Keratinocyte (primary cell): ENCODE measurements around the gene NUMBL. TPM values are rescaled to one million over a fixed set of nuclear protein-coding genes. Genes with fewer than 3 reads are reported as not detected.

Source experiments
- DNase-seq: peaks from one replicate; pipeline ENCODE4 v3.0.0-alpha.2; 2011; ENCODE audit warnings: low read depth, missing footprints, low spot score
- FAIRE-seq: peaks from 2 replicates; lab custom pipeline; 2011; peaks lifted over from hg19 to GRCh38; lab: Jason Lieb, UNC
- H2AFZ ChIP-seq: 2 replicates; pipeline ENCODE4 v1.6.0; 2012; ENCODE audit warnings: low read length, control low read depth, inconsistent platforms; ENCODE audit not compliant: control insufficient read depth
- H3K27ac ChIP-seq: 2 replicates; pipeline ENCODE4 v1.5.1; 2011; ENCODE audit warnings: low read length; ENCODE audit not compliant: control insufficient read depth, insufficient read depth
- H3K27me3 ChIP-seq: 3 replicates; pipeline ENCODE4 v1.6.0; 2011; ENCODE audit warnings: low read length; ENCODE audit not compliant: control insufficient read depth, insufficient read depth; ENCODE audit errors: extremely low read depth
- H3K36me3 ChIP-seq, 2 experiments: 2 replicates in 1 of 2; 3 replicates in 1 of 2; pipeline ENCODE4 v1.5.1; 2011; ENCODE audit warnings: low read length in 2 of 2, mild to moderate bottlenecking in 1 of 2; ENCODE audit not compliant: control insufficient read depth in 2 of 2, insufficient read depth in 2 of 2; ENCODE audit errors: extremely low read depth in 1 of 2
- H3K4me1 ChIP-seq: 3 replicates; pipeline ENCODE4 v1.5.1; 2011; ENCODE audit warnings: low read length; ENCODE audit not compliant: control insufficient read depth, insufficient read depth; ENCODE audit errors: extremely low read depth
- H3K4me2 ChIP-seq: 3 replicates; pipeline ENCODE4 v1.6.0; 2011; ENCODE audit warnings: low read depth, low read length; ENCODE audit not compliant: control insufficient read depth, insufficient read depth; ENCODE audit errors: extremely low read depth
- H3K4me3 ChIP-seq, 3 experiments: fragments of 200-600 bp in 1 of 3; sonication (generic) in 1 of 3; 2 replicates in 2 of 3; 3 replicates in 1 of 3; pipeline ENCODE4 v1.5.1; 2011 to 2016; ENCODE audit warnings: low read length in 3 of 3, mild to moderate bottlenecking in 3 of 3, control low read depth in 2 of 3, inconsistent platforms in 1 of 3, low read depth in 1 of 3, mixed read lengths in 1 of 3, mixed run types in 1 of 3, moderate library complexity in 1 of 3; ENCODE audit not compliant: control insufficient read depth in 2 of 3, insufficient read depth in 2 of 3; ENCODE audit errors: extremely low read depth in 1 of 3
- H3K79me2 ChIP-seq: 2 replicates; pipeline ENCODE4 v1.6.0; 2012; ENCODE audit warnings: low read length; ENCODE audit not compliant: control insufficient read depth, insufficient read depth
- H3K9ac ChIP-seq: 3 replicates; pipeline ENCODE4 v1.6.0; 2011; ENCODE audit warnings: low read length; ENCODE audit not compliant: control insufficient read depth, insufficient read depth; ENCODE audit errors: extremely low read depth
- H3K9me1 ChIP-seq: 3 replicates; pipeline ENCODE4 v1.6.0; 2011; ENCODE audit warnings: low read length; ENCODE audit not compliant: control insufficient read depth, insufficient read depth; ENCODE audit errors: extremely low read depth
- H3K9me3 ChIP-seq: 2 replicates; pipeline ENCODE4 v1.5.1; 2012; ENCODE audit warnings: low read depth, low read length; ENCODE audit not compliant: control insufficient read depth
- H4K20me1 ChIP-seq: 3 replicates; pipeline ENCODE4 v1.6.0; 2011; ENCODE audit warnings: low read length; ENCODE audit not compliant: control insufficient read depth, insufficient read depth; ENCODE audit errors: extremely low read depth
- EZH2 ChIP-seq: IDR thresholded peaks from one replicate; pipeline ENCODE4 v1.6.1; 2012; ENCODE audit warnings: inconsistent platforms, mild to moderate bottlenecking, low read length, moderate library complexity
- dilution Hi-C: fragments of 300-500 bp; cut with MboI; formaldehyde crosslinking; loops from one replicate; pipeline ENCODE4 v1.7.0; 2020; ENCODE audit warnings: low sequenced_read_pairs; ENCODE audit not compliant: extremely low pct_ligation_motif_present
- polyA plus RNA-seq, 5 experiments: library from polyadenylated mRNA; depleted of rRNA in 3 of 5; stranded (reverse) in 3 of 5; stranded (forward) in 1 of 5; unstranded in 1 of 5; fragments of >200 nt; gene quantifications; 1 replicate in 1 of 5; 2 replicates in 3 of 5; 3 replicates in 1 of 5; pipeline versions ENCODE4 v1.2.1 to v1.2.3, GENCODE V29; 2011 to 2012; ENCODE audit warnings: missing spikeins in 2 of 5, low read depth in 1 of 5, low replicate concordance in 1 of 5
- TF ChIP-seq, protein P1 (sequence below), 3 experiments: IDR thresholded peaks in 1 of 3; conservative IDR thresholded peaks in 1 of 3; optimal IDR thresholded peaks in 1 of 3; 2 replicates in 2 of 3; 3 replicates in 1 of 3; pipeline versions ENCODE3 to v1.5.1; 2011; ENCODE audit warnings: low read length in 3 of 3, mild to moderate bottlenecking in 3 of 3, moderate library complexity in 2 of 3, control low read depth in 1 of 3, inconsistent platforms in 1 of 3; ENCODE audit not compliant: insufficient read depth in 2 of 3; ENCODE audit errors: extremely low read depth in 1 of 3

Gene NUMBL
- polyA plus RNA-seq, 1 donor (not counting 4 experiments of a cell fraction or from before 2014, with no cell fraction given), result 5.7 TPM

DNA sequence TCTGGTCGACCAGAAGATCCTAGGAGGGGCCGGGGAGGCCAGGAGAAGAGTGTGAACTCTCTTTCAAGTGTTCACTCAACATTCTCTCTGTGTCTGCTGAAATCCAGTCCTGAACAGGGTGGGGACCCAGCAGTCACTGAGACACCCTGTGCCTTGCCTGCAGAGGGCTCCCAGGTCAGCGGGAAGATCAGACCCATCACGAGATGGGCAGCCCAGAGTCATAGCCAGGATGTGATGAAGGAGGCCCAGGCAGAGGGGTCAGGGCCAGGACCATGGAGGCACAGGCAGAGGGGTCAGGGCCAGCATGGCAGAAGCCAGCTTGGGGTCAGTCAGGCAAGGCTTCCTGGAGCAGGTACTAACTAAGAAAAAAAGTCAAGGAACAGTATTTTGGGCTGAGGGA lies 9.4 kb downstream of the NUMBL start:
- Histone ChIP-seq H4K20me1 (no peaks in the 10 kb centered on the region), H3K9me3 (no peaks in the 10 kb centered on the region), H3K4me3 (no peak overlapping the region), H3K27ac (no peak overlapping the region), H3K27me3 (no peaks in the 10 kb centered on the region), H3K4me1 (no peaks in the 10 kb centered on the region), H3K9ac (no peak overlapping the region), H3K79me2 (no peaks in the 10 kb centered on the region), H3K36me3 (peaks cover 15 to 18% of the 10 kb centered on the region in 2 experiments), H3K4me2 (no peak overlapping the region), H3K9me1 (no peaks in the 10 kb centered on the region), H2AFZ (no peak overlapping the region)
- dilution Hi-C loops, result no loop called here
- FAIRE-seq (no peak), DNase-seq (no peak)
- TF ChIP-seq, protein P1, sequence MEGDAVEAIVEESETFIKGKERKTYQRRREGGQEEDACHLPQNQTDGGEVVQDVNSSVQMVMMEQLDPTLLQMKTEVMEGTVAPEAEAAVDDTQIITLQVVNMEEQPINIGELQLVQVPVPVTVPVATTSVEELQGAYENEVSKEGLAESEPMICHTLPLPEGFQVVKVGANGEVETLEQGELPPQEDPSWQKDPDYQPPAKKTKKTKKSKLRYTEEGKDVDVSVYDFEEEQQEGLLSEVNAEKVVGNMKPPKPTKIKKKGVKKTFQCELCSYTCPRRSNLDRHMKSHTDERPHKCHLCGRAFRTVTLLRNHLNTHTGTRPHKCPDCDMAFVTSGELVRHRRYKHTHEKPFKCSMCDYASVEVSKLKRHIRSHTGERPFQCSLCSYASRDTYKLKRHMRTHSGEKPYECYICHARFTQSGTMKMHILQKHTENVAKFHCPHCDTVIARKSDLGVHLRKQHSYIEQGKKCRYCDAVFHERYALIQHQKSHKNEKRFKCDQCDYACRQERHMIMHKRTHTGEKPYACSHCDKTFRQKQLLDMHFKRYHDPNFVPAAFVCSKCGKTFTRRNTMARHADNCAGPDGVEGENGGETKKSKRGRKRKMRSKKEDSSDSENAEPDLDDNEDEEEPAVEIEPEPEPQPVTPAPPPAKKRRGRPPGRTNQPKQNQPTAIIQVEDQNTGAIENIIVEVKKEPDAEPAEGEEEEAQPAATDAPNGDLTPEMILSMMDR (optimal IDR thresholded peaks at IDR 0.05 in 1 of 3, IDR thresholded peaks at IDR 0.05 in 1 of 3, conservative IDR thresholded peaks at IDR 0.05 in 1 of 3; ENCODE audit: extremely low read depth in 1 of 3, insufficient read depth in 2 of 3, low read length in 3 of 3), result no peak
- no peak for TF ChIP-seq EZH2

DNA sequence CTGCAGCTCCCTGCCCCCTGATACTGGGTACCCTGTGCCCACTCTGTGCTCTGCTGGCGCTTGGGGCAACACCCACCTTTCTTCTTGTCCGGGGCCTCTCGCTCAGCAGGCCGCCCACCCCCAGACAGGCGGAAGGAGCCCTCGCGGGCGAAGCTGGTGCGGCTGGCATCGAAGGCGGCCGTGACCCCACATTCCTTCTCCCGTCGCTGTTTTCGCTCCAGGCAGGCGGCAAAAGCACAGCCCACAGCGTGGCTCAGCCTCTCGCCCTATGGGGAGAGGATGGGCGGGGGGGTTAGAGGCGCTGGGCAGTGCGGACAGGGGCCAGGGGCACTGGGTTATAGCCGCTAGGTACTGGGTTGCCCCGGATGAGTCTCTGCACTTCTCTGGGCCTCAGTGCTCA lies 13.3 kb downstream of the NUMBL start:
- DNase-seq (no peak), FAIRE-seq (no peak)
- no peaks in the 10 kb centered on the region for H3K9me1 ChIP-seq
- no peaks in the 10 kb centered on the region for H4K20me1 ChIP-seq
- H3K9me3 ChIP-seq, result no peaks in the 10 kb centered on the region
- H3K4me2 ChIP-seq, result no peak overlapping the region
- H3K27ac ChIP-seq, result no peak overlapping the region
- H3K27me3 ChIP-seq, result no peaks in the 10 kb centered on the region
- no peak overlapping the region for H3K4me3 ChIP-seq
- no peak for TF ChIP-seq EZH2
- TF ChIP-seq, protein P1 (optimal IDR thresholded peaks at IDR 0.05 in 1 of 3, IDR thresholded peaks at IDR 0.05 in 1 of 3, conservative IDR thresholded peaks at IDR 0.05 in 1 of 3; ENCODE audit: extremely low read depth in 1 of 3, insufficient read depth in 2 of 3, low read length in 3 of 3), result no peak
- dilution Hi-C loops, result no loop called here
- no peak overlapping the region for H2AFZ ChIP-seq
- no peaks in the 10 kb centered on the region for H3K4me1 ChIP-seq
- H3K36me3 ChIP-seq, result peaks cover 25 to 28% of the 10 kb centered on the region in 2 experiments
- no peaks in the 10 kb centered on the region for H3K79me2 ChIP-seq
- H3K9ac ChIP-seq, result no peak overlapping the region
